ENCODE measurements around the gene ING4. TPM values are rescaled to one million over a fixed set of nuclear protein-coding genes. Genes with fewer than 3 reads are reported as not detected.

ING4 gene
- total and polyA plus RNA-seq, 12 donors, result 22.6 to 87.6 (median 41.3) TPM

DNA sequence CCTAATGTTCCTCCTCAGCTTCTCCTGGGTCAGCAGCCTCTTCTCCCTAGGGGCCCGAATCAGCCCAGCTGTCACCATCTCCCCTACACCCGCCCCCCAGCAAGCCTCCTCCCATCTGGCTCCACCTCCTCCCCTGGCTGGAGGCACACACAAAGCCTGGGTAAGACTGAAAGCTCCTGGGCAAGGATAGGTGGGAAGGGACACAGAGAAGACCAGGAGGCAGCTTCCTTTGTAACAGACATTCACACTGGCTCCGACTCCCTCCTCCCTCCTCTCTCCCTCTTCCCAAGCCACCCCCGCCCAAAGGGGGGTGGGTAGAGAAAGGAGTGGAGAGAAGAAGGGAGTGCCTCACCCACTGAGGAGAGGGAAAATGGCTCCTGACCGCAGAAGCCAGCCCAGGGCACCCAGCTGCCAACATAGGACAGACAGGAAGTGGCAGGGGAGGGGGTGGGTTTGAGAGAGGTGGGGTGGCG is 59.8 kb downstream of the ING4 start:
- 9 to 23% (median 12%) methylated on average over 4 to 6 of the region's 6 CpGs for WGBS, 4 donors
- peaks cover 36 to 37% of the 10 kb centered on the region in 2 donors for H3K4me1 ChIP-seq (replicated peaks in 1 of 2)
- H3K36me3 ChIP-seq (replicated peaks in 1 of 2), result peaks cover 0 to 44% of the 10 kb centered on the region in 2 donors
- intact Hi-C loops (cut with DNase I), result loop anchor here (5.0 kb wide), 2 partner anchors 36 to 41 kb away; partner anchors contain the start of gene NOP2 (in 1 of the 2)
- DNase-seq, result peak in 6 of 7 donors; percentile 46 to 72 (median 52)
- no peaks in the 10 kb centered on the region for H3K27me3 ChIP-seq
- TF ChIP-seq, protein P1, sequence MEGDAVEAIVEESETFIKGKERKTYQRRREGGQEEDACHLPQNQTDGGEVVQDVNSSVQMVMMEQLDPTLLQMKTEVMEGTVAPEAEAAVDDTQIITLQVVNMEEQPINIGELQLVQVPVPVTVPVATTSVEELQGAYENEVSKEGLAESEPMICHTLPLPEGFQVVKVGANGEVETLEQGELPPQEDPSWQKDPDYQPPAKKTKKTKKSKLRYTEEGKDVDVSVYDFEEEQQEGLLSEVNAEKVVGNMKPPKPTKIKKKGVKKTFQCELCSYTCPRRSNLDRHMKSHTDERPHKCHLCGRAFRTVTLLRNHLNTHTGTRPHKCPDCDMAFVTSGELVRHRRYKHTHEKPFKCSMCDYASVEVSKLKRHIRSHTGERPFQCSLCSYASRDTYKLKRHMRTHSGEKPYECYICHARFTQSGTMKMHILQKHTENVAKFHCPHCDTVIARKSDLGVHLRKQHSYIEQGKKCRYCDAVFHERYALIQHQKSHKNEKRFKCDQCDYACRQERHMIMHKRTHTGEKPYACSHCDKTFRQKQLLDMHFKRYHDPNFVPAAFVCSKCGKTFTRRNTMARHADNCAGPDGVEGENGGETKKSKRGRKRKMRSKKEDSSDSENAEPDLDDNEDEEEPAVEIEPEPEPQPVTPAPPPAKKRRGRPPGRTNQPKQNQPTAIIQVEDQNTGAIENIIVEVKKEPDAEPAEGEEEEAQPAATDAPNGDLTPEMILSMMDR (IDR thresholded peaks at IDR 0.05), result no peak
- no peak for TF ChIP-seq POLR2A (IDR thresholded peaks at IDR 0.05)
- no peaks in the 10 kb centered on the region for H3K9me3 ChIP-seq (replicated peaks in 1 of 3)
- H3K27ac ChIP-seq, result peak overlapping the region in 3 of 5 donors; percentile 51 to 67 (median 59)
- H3K4me3 ChIP-seq, result peak overlapping the region in 1 of 4 donors; percentile 37

DNA sequence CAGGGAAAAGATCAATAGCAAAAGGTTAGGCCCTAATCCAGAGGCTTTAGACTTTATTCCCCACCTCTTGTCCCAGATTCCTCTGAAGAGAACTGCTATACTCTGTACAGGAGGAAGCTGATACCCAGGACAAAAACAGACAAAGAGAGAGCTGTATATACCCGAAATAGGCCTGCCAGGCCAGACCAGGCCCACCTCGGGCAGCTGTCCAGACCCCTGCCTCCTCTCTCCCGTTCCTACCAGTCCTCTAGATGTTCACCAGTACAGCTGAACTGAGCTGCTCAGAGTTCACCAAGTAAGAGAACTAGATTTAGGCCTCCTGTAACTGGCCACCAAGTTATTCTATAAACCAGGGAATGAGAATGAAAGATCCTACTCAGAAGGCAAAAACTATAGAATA is 60.4 kb downstream of the ING4 start:
- WGBS, 4 donors, result 51 to 77% (median 58%) methylated on average over 3 of the region's 3 CpGs
- intact Hi-C loops (cut with DNase I), result loop anchor here (5.0 kb wide), 2 partner anchors 35 to 40 kb away; partner anchors contain the start of gene NOP2 (in 1 of the 2)
- Histone ChIP-seq H3K27me3 (no peaks in the 10 kb centered on the region), H3K4me3 (no peak overlapping the region), H3K9me3 (replicated peaks in 1 of 3) (no peaks in the 10 kb centered on the region), H3K4me1 (replicated peaks in 1 of 2) (peaks cover 36 to 37% of the 10 kb centered on the region in 2 donors), H3K36me3 (replicated peaks in 1 of 2) (peaks cover 0 to 50% of the 10 kb centered on the region in 2 donors), H3K27ac (peak overlapping the region in 3 of 5 donors; percentile 51 to 67 (median 59))
- no peak for TF ChIP-seq POLR2A (IDR thresholded peaks at IDR 0.05)
- TF ChIP-seq, protein P1 (IDR thresholded peaks at IDR 0.05), result no peak
- DNase-seq, result no peak

Small RNA genes within 50 kb of the gene (small RNA-seq; reads per million reads assigned to genes)
- 0 reads per million in 2 donors for gene RNU6-781P

Other genes starting within 250 kb of the ING4 start
- 1 to 10 TPM in 2 of 9 donors, under 1 TPM in 6, not detected in 1; 0.11 to 8.9 (median 0.54) TPM for gene CD27, start 218.2 kb downstream of the ING4 start, total RNA-seq
- 1 to 10 TPM in 2 of 3 donors, under 1 TPM in 1; 0.77 to 2.1 (median 1.1) TPM for gene CD27, start 218.2 kb downstream of the ING4 start, polyA plus RNA-seq
- gene TAPBPL, start 211.1 kb downstream of the ING4 start, total RNA-seq, result 10 to 100 TPM; 17.0 to 42.4 (median 33.8) TPM
- 10 to 100 TPM; 13.8 to 41.6 (median 26.5) TPM for gene TAPBPL, start 211.1 kb downstream of the ING4 start, polyA plus RNA-seq
- gene VAMP1, start 192.4 kb downstream of the ING4 start, total RNA-seq, result 10 to 100 TPM in 3 of 9 donors, 1 to 10 TPM in 6; 2.8 to 16.8 (median 8.8) TPM
- 10 to 100 TPM in 1 of 3 donors, 1 to 10 TPM in 2; 7.3 to 26.7 (median 9.6) TPM for gene VAMP1, start 192.4 kb downstream of the ING4 start, polyA plus RNA-seq
- gene MRPL51, start 169.9 kb downstream of the ING4 start, total RNA-seq, result 100 to 1,000 TPM in 6 of 9 donors, 10 to 100 TPM in 3; 64.7 to 280 (median 164) TPM
- gene MRPL51, start 169.9 kb downstream of the ING4 start, polyA plus RNA-seq, result 100 to 1,000 TPM in 1 of 3 donors, 10 to 100 TPM in 2; 67.2 to 161 (median 83.3) TPM
- gene NCAPD2, start 169.0 kb downstream of the ING4 start, total RNA-seq, result 10 to 100 TPM; 11.5 to 33.9 (median 24.5) TPM
- 10 to 100 TPM in 1 of 3 donors, 1 to 10 TPM in 2; 6.6 to 10.1 (median 10.0) TPM for gene NCAPD2, start 169.0 kb downstream of the ING4 start, polyA plus RNA-seq
- gene GAPDH, start 128.6 kb downstream of the ING4 start, total RNA-seq, result 1,000 to 10,000 TPM; 1,734 to 3,241 (median 2,275) TPM
- gene GAPDH, start 128.6 kb downstream of the ING4 start, polyA plus RNA-seq, result 1,000 to 10,000 TPM; 1,816 to 4,338 (median 3,953) TPM
- gene IFFO1, start 107.1 kb downstream of the ING4 start, total RNA-seq, result 10 to 100 TPM in 8 of 9 donors, 1 to 10 TPM in 1; 8.3 to 36.3 (median 27.5) TPM
- 10 to 100 TPM in 2 of 3 donors, 1 to 10 TPM in 1; 8.7 to 91.0 (median 79.2) TPM for gene IFFO1, start 107.1 kb downstream of the ING4 start, polyA plus RNA-seq
- gene NOP2, start 94.8 kb downstream of the ING4 start, total RNA-seq, result 10 to 100 TPM in 8 of 9 donors, 1 to 10 TPM in 1; 7.7 to 34.7 (median 27.0) TPM
- gene NOP2, start 94.8 kb downstream of the ING4 start, polyA plus RNA-seq, result 10 to 100 TPM; 43.2 to 95.5 (median 63.8) TPM
- gene CHD4, start 55.7 kb downstream of the ING4 start, total RNA-seq, result 100 to 1,000 TPM; 216 to 307 (median 246) TPM
- 100 to 1,000 TPM; 152 to 505 (median 284) TPM for gene CHD4, start 55.7 kb downstream of the ING4 start, polyA plus RNA-seq
- gene LPAR5, start 27.2 kb downstream of the ING4 start, total RNA-seq, result 10 to 100 TPM in 1 of 9 donors, 1 to 10 TPM in 7, under 1 TPM in 1; 0.28 to 11.6 (median 8.1) TPM
- 1 to 10 TPM; 1.3 to 2.2 (median 1.5) TPM for gene LPAR5, start 27.2 kb downstream of the ING4 start, polyA plus RNA-seq
- gene ACRBP, start 15.7 kb downstream of the ING4 start, total RNA-seq, result 1 to 10 TPM in 7 of 9 donors, under 1 TPM in 2; 0.36 to 3.1 (median 1.4) TPM
- gene ACRBP, start 15.7 kb downstream of the ING4 start, polyA plus RNA-seq, result 1 to 10 TPM in 1 of 3 donors, under 1 TPM in 2; 0.91 to 2.8 (median 0.99) TPM
- 10 to 100 TPM; 19.9 to 67.2 (median 41.4) TPM for gene ZNF384, start 26.3 kb upstream of the ING4 start, total RNA-seq
- gene ZNF384, start 26.3 kb upstream of the ING4 start, polyA plus RNA-seq, result 10 to 100 TPM; 45.5 to 71.2 (median 49.5) TPM
- gene PIANP, start 37.7 kb upstream of the ING4 start, total RNA-seq, result 1 to 10 TPM in 1 of 9 donors, under 1 TPM in 5, not detected in 3; 0.11 to 4.6 (median 0.45) TPM
- gene PIANP, start 37.7 kb upstream of the ING4 start, polyA plus RNA-seq, result 1 to 10 TPM; 2.4 to 5.2 (median 3.5) TPM
- 100 to 1,000 TPM in 1 of 9 donors, 10 to 100 TPM in 8; 56.5 to 105 (median 83.2) TPM for gene COPS7A, start 60.9 kb upstream of the ING4 start, total RNA-seq
- gene COPS7A, start 60.9 kb upstream of the ING4 start, polyA plus RNA-seq, result 10 to 100 TPM; 46.5 to 85.1 (median 50.6) TPM
- 100 to 1,000 TPM; 135 to 334 (median 225) TPM for gene MLF2, start 90.0 kb upstream of the ING4 start, total RNA-seq
- gene MLF2, start 90.0 kb upstream of the ING4 start, polyA plus RNA-seq, result 100 to 1,000 TPM; 181 to 248 (median 233) TPM
- gene PTMS, start 103.2 kb upstream of the ING4 start, total RNA-seq, result 100 to 1,000 TPM in 6 of 9 donors, 10 to 100 TPM in 3; 27.0 to 269 (median 127) TPM
- gene PTMS, start 103.2 kb upstream of the ING4 start, polyA plus RNA-seq, result 1,000 to 10,000 TPM in 1 of 3 donors, 100 to 1,000 TPM in 2; 134 to 1,405 (median 631) TPM
- gene LAG3, start 109.4 kb upstream of the ING4 start, total RNA-seq, result under 1 TPM in 7 of 9 donors, not detected in 2; 0.11 to 0.96 (median 0.64) TPM
- 1 to 10 TPM in 2 of 3 donors, under 1 TPM in 1; 0.29 to 4.3 (median 2.3) TPM for gene LAG3, start 109.4 kb upstream of the ING4 start, polyA plus RNA-seq
- 10 to 100 TPM in 8 of 9 donors, 1 to 10 TPM in 1; 2.4 to 52.8 (median 29.5) TPM for gene CD4, start 126.4 kb upstream of the ING4 start, total RNA-seq
- gene CD4, start 126.4 kb upstream of the ING4 start, polyA plus RNA-seq, result 10 to 100 TPM in 1 of 3 donors, 1 to 10 TPM in 2; 8.1 to 12.9 (median 9.1) TPM
- gene GPR162, start 158.7 kb upstream of the ING4 start, total RNA-seq, result 10 to 100 TPM in 1 of 9 donors, 1 to 10 TPM in 8; 1.1 to 11.9 (median 4.0) TPM
- gene GPR162, start 158.7 kb upstream of the ING4 start, polyA plus RNA-seq, result 10 to 100 TPM in 2 of 3 donors, 1 to 10 TPM in 1; 5.3 to 42.6 (median 13.7) TPM
- gene P3H3, start 165.3 kb upstream of the ING4 start, total RNA-seq, result 10 to 100 TPM in 7 of 9 donors, 1 to 10 TPM in 2; 2.6 to 23.6 (median 14.6) TPM
- gene P3H3, start 165.3 kb upstream of the ING4 start, polyA plus RNA-seq, result 10 to 100 TPM in 2 of 3 donors, 1 to 10 TPM in 1; 3.7 to 58.1 (median 51.0) TPM
- 1 to 10 TPM in 5 of 9 donors, under 1 TPM in 3, not detected in 1; 0.44 to 2.6 (median 1.6) TPM for gene GNB3, start 177.8 kb upstream of the ING4 start, total RNA-seq
- gene GNB3, start 177.8 kb upstream of the ING4 start, polyA plus RNA-seq, result 10 to 100 TPM in 2 of 3 donors, 1 to 10 TPM in 1; 1.0 to 22.4 (median 11.6) TPM
- 10 to 100 TPM in 1 of 9 donors, 1 to 10 TPM in 7, not detected in 1; 2.6 to 17.7 (median 3.4) TPM for gene CDCA3, start 188.2 kb upstream of the ING4 start, total RNA-seq
- 1 to 10 TPM; 3.5 to 5.5 (median 5.3) TPM for gene CDCA3, start 188.2 kb upstream of the ING4 start, polyA plus RNA-seq
- 100 to 1,000 TPM in 6 of 9 donors, 10 to 100 TPM in 3; 60.0 to 162 (median 122) TPM for gene USP5, start 189.0 kb upstream of the ING4 start, total RNA-seq
- 100 to 1,000 TPM in 1 of 3 donors, 10 to 100 TPM in 2; 30.6 to 109 (median 32.5) TPM for gene USP5, start 189.0 kb upstream of the ING4 start, polyA plus RNA-seq
- 1,000 to 10,000 TPM in 1 of 9 donors, 100 to 1,000 TPM in 8; 555 to 1,141 (median 862) TPM for gene TPI1, start 204.4 kb upstream of the ING4 start, total RNA-seq
- gene TPI1, start 204.4 kb upstream of the ING4 start, polyA plus RNA-seq, result 1,000 to 10,000 TPM in 1 of 3 donors, 100 to 1,000 TPM in 2; 241 to 2,322 (median 444) TPM
- gene SPSB2, start 210.2 kb upstream of the ING4 start, total RNA-seq, result 10 to 100 TPM in 8 of 9 donors, 1 to 10 TPM in 1; 3.3 to 24.5 (median 15.5) TPM
- 10 to 100 TPM in 2 of 3 donors, 1 to 10 TPM in 1; 2.5 to 19.5 (median 19.5) TPM for gene SPSB2, start 210.2 kb upstream of the ING4 start, polyA plus RNA-seq
- 10 to 100 TPM in 6 of 9 donors, 1 to 10 TPM in 3; 6.9 to 18.6 (median 12.5) TPM for gene LRRC23, start 241.7 kb upstream of the ING4 start, total RNA-seq
- 10 to 100 TPM; 11.0 to 29.0 (median 13.8) TPM for gene LRRC23, start 241.7 kb upstream of the ING4 start, polyA plus RNA-seq

All from adrenal gland (tissue), 12 donors.